Aorta (tissue), 5 donors: ENCODE results near the gene PSMD12. TPM values are rescaled to one million over a fixed set of nuclear protein-coding genes. Genes with fewer than 3 reads are reported as not detected.
"Not testable (repeated sequence)": the region's sequence is repeated elsewhere in the genome, so short reads cannot be mapped to it uniquely, and the experiment has no call there.

Experiments
- ATAC-seq: fragments of 200-7000 bp; cut with Tn5 transposase; one replicate; pipeline ENCODE4 v1.9.1; 2022; ENCODE audit warnings: moderate library complexity; ENCODE audit not compliant: low FRiP score
- DNase-seq, 2 donors: peaks; one replicate each; pipeline ENCODE4 v3.0.0-alpha.2; 2020
- H3K27ac ChIP-seq, 2 donors: one replicate each; pipeline ENCODE4 v1.5.1; 2013; ENCODE audit warnings: low read length in 2 of 2, mild to moderate bottlenecking in 2 of 2, moderate library complexity in 2 of 2, control low read depth in 1 of 2, inconsistent platforms in 1 of 2, low read depth in 1 of 2
- H3K27me3 ChIP-seq, 2 donors: one replicate each; pipeline ENCODE4 v1.6.1; 2013; ENCODE audit warnings: control low read depth in 1 of 2, low read length in 1 of 2, mild to moderate bottlenecking in 1 of 2, moderate library complexity in 1 of 2; ENCODE audit not compliant: insufficient read depth in 2 of 2, control insufficient read depth in 1 of 2
- H3K36me3 ChIP-seq, 2 donors: one replicate each; pipeline ENCODE4 v1.6.1; 2013; ENCODE audit warnings: control low read depth in 1 of 2, low read length in 1 of 2, mild to moderate bottlenecking in 1 of 2; ENCODE audit not compliant: insufficient read depth in 2 of 2, control insufficient read depth in 1 of 2
- H3K4me1 ChIP-seq, 2 donors: one replicate each; pipeline ENCODE4 v1.6.1; 2013; ENCODE audit warnings: low read length in 2 of 2, control low read depth in 1 of 2, mild to moderate bottlenecking in 1 of 2, moderate library complexity in 1 of 2; ENCODE audit not compliant: insufficient read depth in 2 of 2, control insufficient read depth in 1 of 2
- H3K4me3 ChIP-seq, 2 donors: one replicate each; pipeline ENCODE4 v1.5.1; 2013; ENCODE audit warnings: low read length in 2 of 2, control low read depth in 1 of 2, mild to moderate bottlenecking in 1 of 2
- H3K9me3 ChIP-seq: one replicate; pipeline ENCODE4 v1.6.1; 2013; ENCODE audit warnings: mild to moderate bottlenecking, low read length; ENCODE audit not compliant: control insufficient read depth
- WGBS, 2 donors: extraction: QIAGEN DNeasy Blood & Tissue Kit; methylation state at CpG; one replicate each; pipeline ENCODE4 v1.1.7; 2013; 5-methylcytosine and 5-hydroxymethylcytosine counted together
- intact Hi-C, 2 donors: fragments of 100-400 bp; cut with DNase I; formaldehyde crosslinking; loops; one replicate each; pipeline versions ENCODE4 v1.14.2 to v1.15.0; 2022
- polyA plus RNA-seq, 2 donors: library from polyadenylated mRNA; stranded (reverse); fragments of 200-250 nt; gene quantifications; one replicate each; pipeline ENCODE4 v1.2.3, GENCODE V29; 2013
- total RNA-seq, 2 donors: library from RNA; stranded (reverse); fragmentation: NEBNext Ultra II Directional; extraction: Animal tissue kit (Norgen Biotek cat#: 25700); gene quantifications; one replicate each; pipeline ENCODE4 v1.2.1, GENCODE V29; 2021
- donor health status: healthy with polysubstance abuse.
- donor health status: Bipolar disorder and iron deficiency.
- donor health status: DM: no; HTN: no; CAD: no.
- donor health status: DM: no; HTN: no; CAD: no.
- donor health status: DM: yes; HTN: yes; CAD: no.

The PSMD12 gene
- total and polyA plus RNA-seq, 4 donors, result 15.6 to 46.8 (median 30.8) TPM

GRCh38 chr17:67353929-67354574, 12.3 kb downstream of the PSMD12 start:
- intact Hi-C loops, result no loop called here
- H3K9me3 ChIP-seq, result no peaks in the 10 kb centered on the region
- no peak for ATAC-seq
- 81 to 83% methylated on average over 8 of the region's 8 CpGs for WGBS, 2 donors
- H3K27me3 ChIP-seq, result no peaks in the 10 kb centered on the region
- H3K4me3 ChIP-seq, result no peak overlapping the region
- H3K36me3 ChIP-seq, result peaks cover 0 to 6% of the 10 kb centered on the region in 2 donors
- no peak for DNase-seq
- H3K4me1 ChIP-seq, result no peaks in the 10 kb centered on the region
- no peak overlapping the region for H3K27ac ChIP-seq

GRCh38 chr17:67353161-67353560, 13.2 kb downstream of the PSMD12 start:
- Histone ChIP-seq H3K27me3 (no peaks in the 10 kb centered on the region), H3K36me3 (peaks cover 5 to 7% of the 10 kb centered on the region in 2 donors), H3K27ac (no peak overlapping the region), H3K4me3 (no peak overlapping the region), H3K9me3 (no peaks in the 10 kb centered on the region), H3K4me1 (no peaks in the 10 kb centered on the region)
- intact Hi-C loops, result no loop called here
- 91 to 93% methylated on average over 9 to 10 of the region's 10 CpGs for WGBS, 2 donors
- ATAC-seq (no peak), DNase-seq (no peak)

- intact Hi-C loops, result no loop called here
- ATAC-seq (no peak), DNase-seq (no peak)
- Histone ChIP-seq H3K4me1 (no peaks in the 10 kb centered on the region), H3K27ac (no peak overlapping the region), H3K4me3 (no peak overlapping the region), H3K36me3 (peaks cover 4 to 5% of the 10 kb centered on the region in 2 donors), H3K9me3 (no peaks in the 10 kb centered on the region), H3K27me3 (no peaks in the 10 kb centered on the region)
- 92 to 95% methylated on average over 1 of the region's 1 CpG for WGBS, 2 donors
Measured at GRCh38 chr17:67349420-67349819, 17.0 kb downstream of the PSMD12 start.

- Histone ChIP-seq H3K4me3 (no peak overlapping the region), H3K9me3 (no peaks in the 10 kb centered on the region), H3K27ac (no peak overlapping the region), H3K27me3 (no peaks in the 10 kb centered on the region), H3K36me3 (peaks cover 3 to 5% of the 10 kb centered on the region in 2 donors), H3K4me1 (no peaks in the 10 kb centered on the region)
- DNase-seq (no peak), ATAC-seq (no peak)
- 96 to 97% methylated on average over 3 of the region's 3 CpGs for WGBS, 2 donors
- intact Hi-C loops, result no loop called here
Measured at GRCh38 chr17:67347826-67348225, 18.6 kb downstream of the PSMD12 start.

GRCh38 chr17:67343237-67343636, 23.1 kb downstream of the PSMD12 start:
- no peak for ATAC-seq

GRCh38 chr17:67338353-67338752, 28.0 kb downstream of the PSMD12 start:
- H3K9me3 ChIP-seq, H3K27ac ChIP-seq, intact Hi-C loops, ATAC-seq, H3K4me3 ChIP-seq, H3K4me1 ChIP-seq, H3K27me3 ChIP-seq, DNase-seq, H3K36me3 ChIP-seq: not testable (repeated sequence)
- 93 to 94% methylated on average over 7 of the region's 7 CpGs for WGBS, 2 donors

More at GRCh38 chr17:67343237-67343636, 23.1 kb downstream of the PSMD12 start:
- H3K4me3 ChIP-seq, result no peak overlapping the region
- no peaks in the 10 kb centered on the region for H3K9me3 ChIP-seq
- no peaks in the 10 kb centered on the region for H3K27me3 ChIP-seq
- peaks cover 2 to 5% of the 10 kb centered on the region in 2 donors for H3K36me3 ChIP-seq
- DNase-seq, result no peak
- intact Hi-C loops, result no loop called here
- no peaks in the 10 kb centered on the region for H3K4me1 ChIP-seq
- no peak overlapping the region for H3K27ac ChIP-seq
- 91 to 94% methylated on average over 5 of the region's 5 CpGs for WGBS, 2 donors

- H3K27me3 ChIP-seq, result no peaks in the 10 kb centered on the region
- intact Hi-C loops, result no loop called here
- ATAC-seq (no peak), DNase-seq (no peak)
- WGBS, 2 donors, result 89 to 93% methylated on average over 12 of the region's 12 CpGs
- H3K9me3 ChIP-seq, result no peaks in the 10 kb centered on the region
- H3K36me3 ChIP-seq, result peaks cover 2 to 5% of the 10 kb centered on the region in 2 donors
- no peaks in the 10 kb centered on the region for H3K4me1 ChIP-seq
- H3K4me3 ChIP-seq, result no peak overlapping the region
- H3K27ac ChIP-seq, result no peak overlapping the region
Measured at GRCh38 chr17:67336859-67337258, 29.5 kb downstream of the PSMD12 start.

GRCh38 chr17:67335245-67335835, 31.0 kb downstream of the PSMD12 start:
- no peaks in the 10 kb centered on the region for H3K36me3 ChIP-seq
- no peak for ATAC-seq
- H3K27ac ChIP-seq, result no peak overlapping the region
- H3K4me3 ChIP-seq, result no peak overlapping the region
- H3K27me3 ChIP-seq, result no peaks in the 10 kb centered on the region
- no peak for DNase-seq
- intact Hi-C loops, result no loop called here
- 34 to 35% methylated on average over 5 of the region's 5 CpGs for WGBS, 2 donors
- no peaks in the 10 kb centered on the region for H3K4me1 ChIP-seq
- H3K9me3 ChIP-seq, result no peaks in the 10 kb centered on the region

- intact Hi-C loops, H3K4me3 ChIP-seq: not testable (repeated sequence)
- WGBS, 2 donors, result 95 to 100% methylated on average over 1 of the region's 1 CpG
Measured at GRCh38 chr17:67332162-67332508, 34.2 kb downstream of the PSMD12 start.

More at GRCh38 chr17:67332162-67332508, 34.2 kb downstream of the PSMD12 start:
- not testable (repeated sequence) for H3K27me3 ChIP-seq, H3K27ac ChIP-seq, H3K36me3 ChIP-seq, H3K4me1 ChIP-seq, ATAC-seq, H3K9me3 ChIP-seq, DNase-seq
